Anterior cingulate cortex (tissue), 58 donors: ENCODE measurements around the gene CDS2.

Experiments
- DNase-seq, 58 donors: peaks; one replicate each; lab custom pipeline; 2025; lab: John Stamatoyannopoulos, UW

CDS2 gene

GRCh38 chr20:5203380-5203779 is 76.6 kb downstream of the CDS2 start:
- DNase-seq, result no peak

GRCh38 chr20:5205348-5206210 is 78.8 kb downstream of the CDS2 start:
- DNase-seq, result peak in 56 of 58 donors; percentile 6 to 86 (median 67)

- no peak for DNase-seq
Measured at GRCh38 chr20:5207138-5207537, 80.3 kb downstream of the CDS2 start.

GRCh38 chr20:5211803-5212714 is 85.3 kb downstream of the CDS2 start:
- DNase-seq, result no peak

- peak in 9 of 58 donors; percentile 17 to 70 (median 52) for DNase-seq
Measured at GRCh38 chr20:5212907-5213487, 86.2 kb downstream of the CDS2 start.

- DNase-seq, result no peak
Measured at GRCh38 chr20:5214826-5215225, 88.0 kb downstream of the CDS2 start.

- DNase-seq, result no peak
Measured at GRCh38 chr20:5215672-5216304, 89.0 kb downstream of the CDS2 start.

GRCh38 chr20:5216663-5217062 is 89.9 kb downstream of the CDS2 start:
- peak in 10 of 58 donors; percentile 8 to 54 (median 32) for DNase-seq

- DNase-seq, result no peak
Measured at GRCh38 chr20:5217616-5218015, 90.8 kb downstream of the CDS2 start.

- DNase-seq, result no peak
Measured at GRCh38 chr20:5220321-5221060, 93.7 kb downstream of the CDS2 start.

- DNase-seq, result no peak
Measured at GRCh38 chr20:5221061-5221430, 94.2 kb downstream of the CDS2 start.

GRCh38 chr20:5222919-5223634 is 96.3 kb downstream of the CDS2 start:
- DNase-seq, result peak in 37 of 58 donors; percentile 8 to 72 (median 35)

- DNase-seq, result no peak
Measured at GRCh38 chr20:5230544-5230943, 103.7 kb downstream of the CDS2 start.

- DNase-seq, result no peak
Measured at GRCh38 chr20:5234158-5234557, 107.3 kb downstream of the CDS2 start.

- DNase-seq, result no peak
Measured at GRCh38 chr20:5234978-5235377, 108.2 kb downstream of the CDS2 start.
